ENCODE data around the gene P2RY1.
"Not testable (repeated sequence)": the region's sequence is repeated elsewhere in the genome, so short reads cannot be mapped to it uniquely, and the experiment has no call there.

P2RY1 gene

GRCh38 chr3:152841131-152841530, 6.2 kb downstream of the P2RY1 start:
- Histone ChIP-seq H3K9ac (ENCODE audit: low read length) (no peak overlapping the region), H3K4me1 (ENCODE audit: control insufficient read depth, insufficient read depth, low read length) (peaks cover 6% of the 10 kb centered on the region; the same call in 1 of the 2 replicates), H3K27me3 (ENCODE audit: control insufficient read depth, insufficient read depth, low read length) (peaks cover 8% of the 10 kb centered on the region), H3K36me3 (ENCODE audit: control insufficient read depth, insufficient read depth, low read length) (0 out of 2 replicates have a peak, but pooled peaks cover 7% of the 10 kb centered on the region), H3K4me3 (ENCODE audit: low read depth, low read length) (no peak overlapping the region), H3K27ac (ENCODE audit: low read depth, low read length) (no peak overlapping the region), H3K9me3 (ENCODE audit: control insufficient read depth, insufficient read depth, low read depth, low read length) (peaks cover 6% of the 10 kb centered on the region; the same call in 1 of the 2 replicates)

GRCh38 chr3:152842413-152842812, 7.5 kb downstream of the P2RY1 start:
- 0 out of 2 replicates have a peak, but pooled peaks cover 7% of the 10 kb centered on the region for H3K36me3 ChIP-seq (ENCODE audit: control insufficient read depth, insufficient read depth, low read length)
- no peak overlapping the region for H3K4me3 ChIP-seq (ENCODE audit: low read depth, low read length)
- no peaks in the 10 kb centered on the region for H3K27me3 ChIP-seq (ENCODE audit: control insufficient read depth, insufficient read depth, low read length)

GRCh38 chr3:152843955-152844354, 9.0 kb downstream of the P2RY1 start:
- no peaks in the 10 kb centered on the region for H3K4me1 ChIP-seq (ENCODE audit: control insufficient read depth, insufficient read depth, low read length)
- no peak overlapping the region for H3K27ac ChIP-seq (ENCODE audit: low read depth, low read length)
- no peak overlapping the region for H3K4me3 ChIP-seq (ENCODE audit: low read depth, low read length)
- H3K36me3 ChIP-seq (ENCODE audit: control insufficient read depth, insufficient read depth, low read length) = 0 out of 2 replicates have a peak, but pooled peaks cover 7% of the 10 kb centered on the region
- H3K9ac ChIP-seq (ENCODE audit: low read length) = no peak overlapping the region
- peaks cover 27% of the 10 kb centered on the region for H3K9me3 ChIP-seq (ENCODE audit: control insufficient read depth, insufficient read depth, low read depth, low read length)
- H3K27me3 ChIP-seq (ENCODE audit: control insufficient read depth, insufficient read depth, low read length) = no peaks in the 10 kb centered on the region

More at GRCh38 chr3:152842413-152842812, 7.5 kb downstream of the P2RY1 start:
- Histone ChIP-seq H3K9me3 (ENCODE audit: control insufficient read depth, insufficient read depth, low read depth, low read length) (peaks cover 14% of the 10 kb centered on the region), H3K9ac (ENCODE audit: low read length) (no peak overlapping the region), H3K27ac (ENCODE audit: low read depth, low read length) (no peak overlapping the region), H3K4me1 (ENCODE audit: control insufficient read depth, insufficient read depth, low read length) (no peaks in the 10 kb centered on the region)

GRCh38 chr3:152846572-152847202, 11.8 kb downstream of the P2RY1 start:
- H3K27me3 ChIP-seq (ENCODE audit: control insufficient read depth, insufficient read depth, low read length); H3K27ac ChIP-seq (ENCODE audit: low read depth, low read length); H3K36me3 ChIP-seq (ENCODE audit: control insufficient read depth, insufficient read depth, low read length); H3K9ac ChIP-seq (ENCODE audit: low read length); H3K4me1 ChIP-seq (ENCODE audit: control insufficient read depth, insufficient read depth, low read length); H3K4me3 ChIP-seq (ENCODE audit: low read depth, low read length): not testable (repeated sequence)
- H3K9me3 ChIP-seq (ENCODE audit: control insufficient read depth, insufficient read depth, low read depth, low read length) = peaks cover 41% of the 10 kb centered on the region

- H3K27me3 ChIP-seq (ENCODE audit: control insufficient read depth, insufficient read depth, low read length); H3K27ac ChIP-seq (ENCODE audit: low read depth, low read length); H3K36me3 ChIP-seq (ENCODE audit: control insufficient read depth, insufficient read depth, low read length); H3K9ac ChIP-seq (ENCODE audit: low read length); H3K4me1 ChIP-seq (ENCODE audit: control insufficient read depth, insufficient read depth, low read length); H3K4me3 ChIP-seq (ENCODE audit: low read depth, low read length): not testable (repeated sequence)
- H3K9me3 ChIP-seq (ENCODE audit: control insufficient read depth, insufficient read depth, low read depth, low read length) = peaks cover 41% of the 10 kb centered on the region
Observed at GRCh38 chr3:152847599-152847998, 12.7 kb downstream of the P2RY1 start.

GRCh38 chr3:152849996-152850578, 15.2 kb downstream of the P2RY1 start:
- Histone ChIP-seq H3K36me3 (ENCODE audit: control insufficient read depth, insufficient read depth, low read length) (no peaks in the 10 kb centered on the region), H3K9me3 (ENCODE audit: control insufficient read depth, insufficient read depth, low read depth, low read length) (peaks cover 40% of the 10 kb centered on the region), H3K4me1 (ENCODE audit: control insufficient read depth, insufficient read depth, low read length) (no peaks in the 10 kb centered on the region), H3K9ac (ENCODE audit: low read length) (no peak overlapping the region), H3K27ac (ENCODE audit: low read depth, low read length) (no peak overlapping the region), H3K4me3 (ENCODE audit: low read depth, low read length) (no peak overlapping the region), H3K27me3 (ENCODE audit: control insufficient read depth, insufficient read depth, low read length) (no peaks in the 10 kb centered on the region)

- Histone ChIP-seq H3K36me3 (ENCODE audit: control insufficient read depth, insufficient read depth, low read length) (no peaks in the 10 kb centered on the region), H3K27ac (ENCODE audit: low read depth, low read length) (no peak overlapping the region), H3K9ac (ENCODE audit: low read length) (no peak overlapping the region), H3K4me1 (ENCODE audit: control insufficient read depth, insufficient read depth, low read length) (no peaks in the 10 kb centered on the region), H3K9me3 (ENCODE audit: control insufficient read depth, insufficient read depth, low read depth, low read length) (peaks cover 19% of the 10 kb centered on the region), H3K27me3 (ENCODE audit: control insufficient read depth, insufficient read depth, low read length) (no peaks in the 10 kb centered on the region), H3K4me3 (ENCODE audit: low read depth, low read length) (no peak overlapping the region)
Observed at GRCh38 chr3:152853196-152853595, 18.3 kb downstream of the P2RY1 start.

- H3K27ac ChIP-seq (ENCODE audit: low read depth, low read length) = no peak overlapping the region
- no peaks in the 10 kb centered on the region for H3K9me3 ChIP-seq (ENCODE audit: control insufficient read depth, insufficient read depth, low read depth, low read length)
- no peak overlapping the region for H3K9ac ChIP-seq (ENCODE audit: low read length)
- H3K27me3 ChIP-seq (ENCODE audit: control insufficient read depth, insufficient read depth, low read length) = no peaks in the 10 kb centered on the region
- H3K36me3 ChIP-seq (ENCODE audit: control insufficient read depth, insufficient read depth, low read length) = no peaks in the 10 kb centered on the region
- H3K4me1 ChIP-seq (ENCODE audit: control insufficient read depth, insufficient read depth, low read length) = no peaks in the 10 kb centered on the region
- H3K4me3 ChIP-seq (ENCODE audit: low read depth, low read length) = no peak overlapping the region
Observed at GRCh38 chr3:152857082-152857481, 22.2 kb downstream of the P2RY1 start.

GRCh38 chr3:152858170-152858800, 23.4 kb downstream of the P2RY1 start:
- H3K4me1 ChIP-seq (ENCODE audit: control insufficient read depth, insufficient read depth, low read length) = no peaks in the 10 kb centered on the region
- H3K27ac ChIP-seq (ENCODE audit: low read depth, low read length) = no peak overlapping the region
- H3K27me3 ChIP-seq (ENCODE audit: control insufficient read depth, insufficient read depth, low read length) = no peaks in the 10 kb centered on the region
- H3K9me3 ChIP-seq (ENCODE audit: control insufficient read depth, insufficient read depth, low read depth, low read length) = no peaks in the 10 kb centered on the region
- H3K9ac ChIP-seq (ENCODE audit: low read length) = no peak overlapping the region
- no peaks in the 10 kb centered on the region for H3K36me3 ChIP-seq (ENCODE audit: control insufficient read depth, insufficient read depth, low read length)
- H3K4me3 ChIP-seq (ENCODE audit: low read depth, low read length) = no peak overlapping the region

- no peaks in the 10 kb centered on the region for H3K27me3 ChIP-seq (ENCODE audit: control insufficient read depth, insufficient read depth, low read length)
- H3K36me3 ChIP-seq (ENCODE audit: control insufficient read depth, insufficient read depth, low read length) = no peaks in the 10 kb centered on the region
- H3K27ac ChIP-seq (ENCODE audit: low read depth, low read length) = no peak overlapping the region
- H3K4me1 ChIP-seq (ENCODE audit: control insufficient read depth, insufficient read depth, low read length) = no peaks in the 10 kb centered on the region
- no peak overlapping the region for H3K4me3 ChIP-seq (ENCODE audit: low read depth, low read length)
- H3K9me3 ChIP-seq (ENCODE audit: control insufficient read depth, insufficient read depth, low read depth, low read length) = no peaks in the 10 kb centered on the region
- no peak overlapping the region for H3K9ac ChIP-seq (ENCODE audit: low read length)
Observed at GRCh38 chr3:152860736-152861135, 25.8 kb downstream of the P2RY1 start.

GRCh38 chr3:152865668-152866245, 30.8 kb downstream of the P2RY1 start:
- Histone ChIP-seq H3K4me1 (ENCODE audit: control insufficient read depth, insufficient read depth, low read length) (no peaks in the 10 kb centered on the region), H3K9me3 (ENCODE audit: control insufficient read depth, insufficient read depth, low read depth, low read length) (no peaks in the 10 kb centered on the region), H3K27me3 (ENCODE audit: control insufficient read depth, insufficient read depth, low read length) (no peaks in the 10 kb centered on the region), H3K36me3 (ENCODE audit: control insufficient read depth, insufficient read depth, low read length) (no peaks in the 10 kb centered on the region), H3K9ac (ENCODE audit: low read length) (no peak overlapping the region), H3K27ac (ENCODE audit: low read depth, low read length) (no peak overlapping the region), H3K4me3 (ENCODE audit: low read depth, low read length) (no peak overlapping the region)

All from HUES6 (cell line).